HepG2 (cell line): ENCODE measurements around the gene EIF4G3. TPM values are rescaled to one million over a fixed set of nuclear protein-coding genes. Genes with fewer than 3 reads are reported as not detected.
A peak's percentile ranks its signal among the peaks of the same experiment; 100 is the strongest.

ENCODE experiments used
- E2F2 ChIP-seq: sonication (generic); formaldehyde crosslinking; IDR thresholded peaks from 2 replicates; pipeline ENCODE4 v1.4.0; 2020; ENCODE audit warnings: missing genetic modification reagents, borderline replicate concordance
- GLI4 ChIP-seq: sonication (generic); formaldehyde crosslinking; IDR thresholded peaks from 2 replicates; pipeline ENCODE4 v1.5.1; 2020; ENCODE audit warnings: missing genetic modification reagents, mild to moderate bottlenecking, moderate library complexity, borderline replicate concordance
- KDM4B ChIP-seq: sonication (generic); formaldehyde crosslinking; IDR thresholded peaks from 2 replicates; pipeline ENCODE4 v1.4.0; 2020; ENCODE audit warnings: missing genetic modification reagents
- NFATC3 ChIP-seq: sonication (generic); formaldehyde crosslinking; IDR thresholded peaks from 2 replicates; pipeline ENCODE4 v1.5.1; 2020; ENCODE audit warnings: mild to moderate bottlenecking, missing genetic modification reagents
- NR2F1 ChIP-seq, 2 experiments: fragments of 450-650 bp in 1 of 2; formaldehyde crosslinking in 1 of 2; IDR thresholded peaks; 2 replicates each; pipeline versions ENCODE4 v1.5.0 to v1.6.1; 2016 to 2020; ENCODE audit warnings: mild to moderate bottlenecking in 1 of 2, missing compliant biosample characterization in 1 of 2, missing genetic modification reagents in 1 of 2, moderate library complexity in 1 of 2
- PHB2 ChIP-seq: fragments of 450-650 bp; IDR thresholded peaks from 2 replicates; pipeline ENCODE4 v1.6.1; 2018; ENCODE audit not compliant: partially characterized antibody
- POLR2AphosphoS5 ChIP-seq: IDR thresholded peaks from 2 replicates; pipeline ENCODE4 v1.6.1; 2012; ENCODE audit warnings: low read depth, low read length
- RORA ChIP-seq: sonication (generic); formaldehyde crosslinking; IDR thresholded peaks from 2 replicates; pipeline ENCODE4 v1.5.0; 2020; ENCODE audit warnings: mild to moderate bottlenecking, missing genetic modification reagents, moderate library complexity
- SMAD3 ChIP-seq: sonication (generic); formaldehyde crosslinking; IDR thresholded peaks from 2 replicates; pipeline ENCODE4 v1.4.0; 2020; ENCODE audit warnings: missing genetic modification reagents
- SRSF9 ChIP-seq: fragments of 200-400 bp; formaldehyde crosslinking; IDR thresholded peaks from 2 replicates; pipeline ENCODE4 v1.6.1; 2018; ENCODE audit warnings: borderline replicate concordance, mild to moderate bottlenecking, low read depth, low read length; ENCODE audit not compliant: insufficient read depth, poor library complexity, severe bottlenecking
- ZBTB7B ChIP-seq: sonication (generic); formaldehyde crosslinking; IDR thresholded peaks from 2 replicates; pipeline ENCODE4 v1.4.0; 2020; ENCODE audit warnings: missing genetic modification reagents
- ZFAT ChIP-seq: sonication (generic); formaldehyde crosslinking; conservative IDR thresholded peaks from 2 replicates; pipeline ENCODE4 v1.8.1; 2023; ENCODE audit warnings: missing genetic modification reagents, inconsistent platforms
- ZFP36L1 ChIP-seq: sonication (generic); formaldehyde crosslinking; IDR thresholded peaks from 2 replicates; pipeline ENCODE4 v1.8.0; 2022; ENCODE audit warnings: mild to moderate bottlenecking, missing genetic modification reagents, moderate library complexity
- ZFP41 ChIP-seq: sonication (generic); formaldehyde crosslinking; IDR thresholded peaks from 2 replicates; pipeline ENCODE4 v1.4.0; 2020; ENCODE audit warnings: mild to moderate bottlenecking, missing genetic modification reagents, borderline replicate concordance
- ZNF350 ChIP-seq: sonication (generic); formaldehyde crosslinking; IDR thresholded peaks from 2 replicates; pipeline ENCODE4 v1.4.0; 2020; ENCODE audit warnings: mild to moderate bottlenecking, low read depth, missing genetic modification reagents, borderline replicate concordance
- ZNF768 ChIP-seq: sonication (generic); formaldehyde crosslinking; IDR thresholded peaks from 2 replicates; pipeline ENCODE4 v1.4.0; 2020; ENCODE audit warnings: missing genetic modification reagents
- polyA plus RNA-seq, 8 experiments: library from polyadenylated mRNA; depleted of rRNA in 3 of 8; stranded (reverse) in 7 of 8; unstranded in 1 of 8; fragments of >200 nt; fragmentation: Illumina TruSeq in 4 of 8; extraction: Trizol in 4 of 8; gene quantifications; 2 replicates each; pipeline versions ENCODE4 v1.2.1 to v1.2.3, GENCODE V29; 2011 to 2016; ENCODE audit warnings: low read depth in 4 of 8, missing spikeins in 1 of 8, mixed read lengths in 1 of 8; ENCODE audit not compliant: insufficient read depth in 1 of 8
- total RNA-seq, 5 experiments: library from RNA; depleted of rRNA; stranded (reverse); fragments of >200 nt; fragmentation: Illumina TruSeq; extraction: Trizol; gene quantifications; 2 replicates each; pipeline ENCODE4 v1.2.3, GENCODE V29; 2016; ENCODE audit warnings: low read depth in 1 of 5
- TF ChIP-seq, protein P1 (sequence below): sonication (generic); formaldehyde crosslinking; IDR thresholded peaks from 2 replicates; pipeline ENCODE4 v1.4.0; 2020; ENCODE audit warnings: missing genetic modification reagents, borderline replicate concordance
- TF ChIP-seq, protein P2 (sequence below): sonication (generic); formaldehyde crosslinking; IDR thresholded peaks from 2 replicates; pipeline ENCODE4 v1.4.0; 2020; ENCODE audit warnings: low read depth, missing genetic modification reagents
- TF ChIP-seq, protein P3 (sequence below): sonication (generic); formaldehyde crosslinking; IDR thresholded peaks from 2 replicates; pipeline ENCODE4 v1.4.0; 2020; ENCODE audit warnings: missing genetic modification reagents, low read depth, mild to moderate bottlenecking, borderline replicate concordance

Gene EIF4G3
- total and polyA plus RNA-seq, 2 of the 13 experiments (the other 11 are each of a cell fraction or from before 2014, with no cell fraction given) = 22.2 to 27.6 TPM

DNA sequence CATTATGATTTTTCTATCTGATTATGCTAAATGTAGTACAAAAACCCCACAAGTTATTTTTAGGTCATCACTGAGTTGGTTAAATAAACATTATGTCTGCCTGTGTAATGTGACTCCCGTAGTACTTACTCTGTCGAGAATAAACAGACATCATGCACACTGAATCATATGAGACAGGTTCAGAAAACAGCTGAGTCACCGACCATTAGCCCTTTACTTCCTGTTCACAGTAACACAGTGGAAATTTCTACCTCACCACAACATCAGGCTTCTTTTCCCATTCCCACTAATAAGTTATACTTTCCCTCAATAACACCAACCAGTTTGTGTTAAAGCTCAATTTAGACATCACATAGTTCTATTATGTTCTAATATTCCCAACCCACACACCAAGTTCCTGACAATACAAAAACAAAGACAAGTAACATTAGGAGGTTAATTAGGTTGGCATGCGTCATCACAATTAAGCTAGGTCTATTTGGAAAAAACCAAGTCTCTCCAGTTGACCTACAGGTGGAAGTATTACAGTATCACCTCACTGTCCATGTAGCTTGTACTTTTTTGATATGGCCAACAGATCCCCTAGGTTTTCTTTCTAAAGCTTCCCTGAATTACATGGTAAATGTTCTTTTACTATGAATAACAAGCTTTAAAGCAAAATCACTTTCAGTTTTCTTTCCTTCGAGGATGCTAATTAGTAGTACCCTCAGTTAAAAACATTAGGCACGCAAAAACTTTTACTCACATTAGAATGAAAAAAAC is 154.2 kb downstream of the EIF4G3 start (continued):
- TF ChIP-seq, protein P1, sequence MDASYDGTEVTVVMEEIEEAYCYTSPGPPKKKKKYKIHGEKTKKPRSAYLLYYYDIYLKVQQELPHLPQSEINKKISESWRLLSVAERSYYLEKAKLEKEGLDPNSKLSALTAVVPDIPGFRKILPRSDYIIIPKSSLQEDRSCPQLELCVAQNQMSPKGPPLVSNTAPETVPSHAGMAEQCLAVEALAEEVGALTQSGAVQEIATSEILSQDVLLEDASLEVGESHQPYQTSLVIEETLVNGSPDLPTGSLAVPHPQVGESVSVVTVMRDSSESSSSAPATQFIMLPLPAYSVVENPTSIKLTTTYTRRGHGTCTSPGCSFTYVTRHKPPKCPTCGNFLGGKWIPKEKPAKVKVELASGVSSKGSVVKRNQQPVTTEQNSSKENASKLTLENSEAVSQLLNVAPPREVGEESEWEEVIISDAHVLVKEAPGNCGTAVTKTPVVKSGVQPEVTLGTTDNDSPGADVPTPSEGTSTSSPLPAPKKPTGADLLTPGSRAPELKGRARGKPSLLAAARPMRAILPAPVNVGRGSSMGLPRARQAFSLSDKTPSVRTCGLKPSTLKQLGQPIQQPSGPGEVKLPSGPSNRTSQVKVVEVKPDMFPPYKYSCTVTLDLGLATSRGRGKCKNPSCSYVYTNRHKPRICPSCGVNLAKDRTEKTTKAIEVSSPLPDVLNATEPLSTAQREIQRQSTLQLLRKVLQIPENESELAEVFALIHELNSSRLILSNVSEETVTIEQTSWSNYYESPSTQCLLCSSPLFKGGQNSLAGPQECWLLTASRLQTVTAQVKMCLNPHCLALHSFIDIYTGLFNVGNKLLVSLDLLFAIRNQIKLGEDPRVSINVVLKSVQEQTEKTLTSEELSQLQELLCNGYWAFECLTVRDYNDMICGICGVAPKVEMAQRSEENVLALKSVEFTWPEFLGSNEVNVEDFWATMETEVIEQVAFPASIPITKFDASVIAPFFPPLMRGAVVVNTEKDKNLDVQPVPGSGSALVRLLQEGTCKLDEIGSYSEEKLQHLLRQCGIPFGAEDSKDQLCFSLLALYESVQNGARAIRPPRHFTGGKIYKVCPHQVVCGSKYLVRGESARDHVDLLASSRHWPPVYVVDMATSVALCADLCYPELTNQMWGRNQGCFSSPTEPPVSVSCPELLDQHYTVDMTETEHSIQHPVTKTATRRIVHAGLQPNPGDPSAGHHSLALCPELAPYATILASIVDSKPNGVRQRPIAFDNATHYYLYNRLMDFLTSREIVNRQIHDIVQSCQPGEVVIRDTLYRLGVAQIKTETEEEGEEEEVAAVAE (CRISPR knock-in tag) = 0 out of 2 replicates have a peak, but pooled peaks have one; percentile 27
- no peak for TF ChIP-seq RORA (CRISPR knock-in tag)
- TF ChIP-seq, protein P2, sequence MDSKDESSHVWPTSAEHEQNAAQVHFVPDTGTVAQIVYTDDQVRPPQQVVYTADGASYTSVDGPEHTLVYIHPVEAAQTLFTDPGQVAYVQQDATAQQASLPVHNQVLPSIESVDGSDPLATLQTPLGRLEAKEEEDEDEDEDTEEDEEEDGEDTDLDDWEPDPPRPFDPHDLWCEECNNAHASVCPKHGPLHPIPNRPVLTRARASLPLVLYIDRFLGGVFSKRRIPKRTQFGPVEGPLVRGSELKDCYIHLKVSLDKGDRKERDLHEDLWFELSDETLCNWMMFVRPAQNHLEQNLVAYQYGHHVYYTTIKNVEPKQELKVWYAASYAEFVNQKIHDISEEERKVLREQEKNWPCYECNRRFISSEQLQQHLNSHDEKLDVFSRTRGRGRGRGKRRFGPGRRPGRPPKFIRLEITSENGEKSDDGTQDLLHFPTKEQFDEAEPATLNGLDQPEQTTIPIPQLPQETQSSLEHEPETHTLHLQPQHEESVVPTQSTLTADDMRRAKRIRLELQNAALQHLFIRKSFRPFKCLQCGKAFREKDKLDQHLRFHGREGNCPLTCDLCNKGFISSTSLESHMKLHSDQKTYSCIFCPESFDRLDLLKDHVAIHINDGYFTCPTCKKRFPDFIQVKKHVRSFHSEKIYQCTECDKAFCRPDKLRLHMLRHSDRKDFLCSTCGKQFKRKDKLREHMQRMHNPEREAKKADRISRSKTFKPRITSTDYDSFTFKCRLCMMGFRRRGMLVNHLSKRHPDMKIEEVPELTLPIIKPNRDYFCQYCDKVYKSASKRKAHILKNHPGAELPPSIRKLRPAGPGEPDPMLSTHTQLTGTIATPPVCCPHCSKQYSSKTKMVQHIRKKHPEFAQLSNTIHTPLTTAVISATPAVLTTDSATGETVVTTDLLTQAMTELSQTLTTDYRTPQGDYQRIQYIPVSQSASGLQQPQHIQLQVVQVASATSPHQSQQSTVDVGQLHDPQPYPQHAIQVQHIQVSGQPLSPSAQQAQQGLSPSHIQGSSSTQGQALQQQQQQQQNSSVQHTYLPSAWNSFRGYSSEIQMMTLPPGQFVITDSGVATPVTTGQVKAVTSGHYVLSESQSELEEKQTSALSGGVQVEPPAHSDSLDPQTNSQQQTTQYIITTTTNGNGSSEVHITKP = no peak
- no peak for TF ChIP-seq E2F2 (CRISPR knock-in tag)
- peak; percentile 33; the same call in 1 of the 2 replicates for TF ChIP-seq ZFP36L1 (CRISPR knock-in tag)
- no peak for TF ChIP-seq ZFP41 (CRISPR knock-in tag)
- TF ChIP-seq NFATC3 (CRISPR knock-in tag) = no peak
- TF ChIP-seq PHB2 = no peak
- peak; percentile 67; the same call in 1 of the 2 replicates for TF ChIP-seq SMAD3 (CRISPR knock-in tag)
- no peak for TF ChIP-seq ZNF768
- TF ChIP-seq POLR2AphosphoS5 = peak; percentile 39; the same call in 1 of the 2 replicates
- TF ChIP-seq ZNF350 (CRISPR knock-in tag) = no peak
- TF ChIP-seq KDM4B = no peak
- TF ChIP-seq, protein P3, sequence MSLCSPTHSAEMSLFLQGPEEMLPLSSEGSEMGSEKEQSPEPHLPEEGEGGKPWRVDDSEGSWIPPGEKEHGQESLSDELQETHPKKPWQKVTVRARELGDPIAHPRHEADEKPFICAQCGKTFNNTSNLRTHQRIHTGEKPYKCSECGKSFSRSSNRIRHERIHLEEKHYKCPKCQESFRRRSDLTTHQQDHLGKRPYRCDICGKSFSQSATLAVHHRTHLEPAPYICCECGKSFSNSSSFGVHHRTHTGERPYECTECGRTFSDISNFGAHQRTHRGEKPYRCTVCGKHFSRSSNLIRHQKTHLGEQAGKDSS = no peak
- TF ChIP-seq ZFAT (CRISPR knock-in tag) = no peak
- no peak for TF ChIP-seq GLI4 (CRISPR knock-in tag)
- TF ChIP-seq NR2F1 (CRISPR knock-in tag; IDR thresholded peaks at IDR 0.05) = no peak
- TF ChIP-seq SRSF9 = no peak
- no peak for TF ChIP-seq ZBTB7B (CRISPR knock-in tag)
